Neural crest cell (in vitro differentiated cells): ENCODE data around the gene SYT13. TPM values are rescaled to one million over a fixed set of nuclear protein-coding genes. Genes with fewer than 3 reads are reported as not detected.

ENCODE experiments used
- DNase-seq: peaks from one replicate; pipeline ENCODE4 v3.0.0; 2021; ENCODE audit warnings: low read depth, mixed read lengths, low spot score
- H3K27ac Mint-ChIP-seq: one replicate; pipeline ENCODE4 v1.8.0; 2021; ENCODE audit warnings: mild to moderate bottlenecking, mixed read lengths; ENCODE audit not compliant: unreplicated experiment
- H3K27me3 Mint-ChIP-seq: 2 replicates; pipeline ENCODE4 v1.8.0; 2021; ENCODE audit warnings: low read depth, mild to moderate bottlenecking, mixed read lengths
- H3K36me3 Mint-ChIP-seq: 2 replicates; pipeline ENCODE4 v1.8.0; 2021; ENCODE audit warnings: low read depth, mild to moderate bottlenecking, mixed read lengths
- H3K4me1 Mint-ChIP-seq: 2 replicates; pipeline ENCODE4 v1.8.0; 2021; ENCODE audit warnings: mixed read lengths
- H3K4me3 Mint-ChIP-seq: one replicate; pipeline ENCODE4 v1.8.0; 2021; ENCODE audit warnings: mild to moderate bottlenecking, mixed read lengths
- H3K9me3 Mint-ChIP-seq: 2 replicates; pipeline ENCODE4 v1.8.0; 2021; ENCODE audit warnings: mixed read lengths
- total RNA-seq: library from RNA; stranded (reverse); gene quantifications from 2 replicates; pipeline ENCODE4 v1.2.1, GENCODE V29; 2021
- TF ChIP-seq, protein P1 (sequence below): fragments of 200-600 bp; sonication (generic); conservative IDR thresholded peaks from 2 replicates; pipeline ENCODE4 v1.5.0; 2021; ENCODE audit warnings: antibody characterized with exemption, mild to moderate bottlenecking

The SYT13 gene
- total RNA-seq, 1 donor from 2014 or later, result 1.7 TPM

DNA sequence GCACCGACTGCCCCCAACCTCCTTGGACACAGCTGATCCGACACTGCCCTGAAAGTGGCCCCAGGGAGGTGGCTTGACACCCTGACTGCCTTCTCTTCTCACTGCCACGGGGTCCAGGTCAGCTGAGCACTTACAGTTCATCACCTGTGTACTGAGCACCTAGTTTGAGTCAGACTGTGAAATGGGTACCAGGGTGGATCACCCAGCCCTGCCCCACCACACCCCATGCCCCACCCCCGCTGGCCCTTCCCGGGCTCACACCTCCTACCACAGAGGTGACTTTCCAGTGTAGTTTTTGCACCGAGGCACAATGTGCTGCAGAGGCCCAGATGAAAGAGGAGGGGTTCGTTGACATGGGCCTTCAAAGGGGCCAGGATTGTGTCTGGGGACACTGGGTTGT, 80.2 kb downstream of the SYT13 start:
- DNase-seq, result no peak
- peaks cover 7% of the 10 kb centered on the region for H3K9me3 Mint-ChIP-seq
- TF ChIP-seq, protein P1, sequence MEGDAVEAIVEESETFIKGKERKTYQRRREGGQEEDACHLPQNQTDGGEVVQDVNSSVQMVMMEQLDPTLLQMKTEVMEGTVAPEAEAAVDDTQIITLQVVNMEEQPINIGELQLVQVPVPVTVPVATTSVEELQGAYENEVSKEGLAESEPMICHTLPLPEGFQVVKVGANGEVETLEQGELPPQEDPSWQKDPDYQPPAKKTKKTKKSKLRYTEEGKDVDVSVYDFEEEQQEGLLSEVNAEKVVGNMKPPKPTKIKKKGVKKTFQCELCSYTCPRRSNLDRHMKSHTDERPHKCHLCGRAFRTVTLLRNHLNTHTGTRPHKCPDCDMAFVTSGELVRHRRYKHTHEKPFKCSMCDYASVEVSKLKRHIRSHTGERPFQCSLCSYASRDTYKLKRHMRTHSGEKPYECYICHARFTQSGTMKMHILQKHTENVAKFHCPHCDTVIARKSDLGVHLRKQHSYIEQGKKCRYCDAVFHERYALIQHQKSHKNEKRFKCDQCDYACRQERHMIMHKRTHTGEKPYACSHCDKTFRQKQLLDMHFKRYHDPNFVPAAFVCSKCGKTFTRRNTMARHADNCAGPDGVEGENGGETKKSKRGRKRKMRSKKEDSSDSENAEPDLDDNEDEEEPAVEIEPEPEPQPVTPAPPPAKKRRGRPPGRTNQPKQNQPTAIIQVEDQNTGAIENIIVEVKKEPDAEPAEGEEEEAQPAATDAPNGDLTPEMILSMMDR, result no peak
- no peak overlapping the region for H3K27ac Mint-ChIP-seq
- H3K36me3 Mint-ChIP-seq, result peaks cover 14% of the 10 kb centered on the region
- no peaks in the 10 kb centered on the region for H3K27me3 Mint-ChIP-seq
- H3K4me3 Mint-ChIP-seq, result no peak overlapping the region
- H3K4me1 Mint-ChIP-seq, result peaks cover 24% of the 10 kb centered on the region

DNA sequence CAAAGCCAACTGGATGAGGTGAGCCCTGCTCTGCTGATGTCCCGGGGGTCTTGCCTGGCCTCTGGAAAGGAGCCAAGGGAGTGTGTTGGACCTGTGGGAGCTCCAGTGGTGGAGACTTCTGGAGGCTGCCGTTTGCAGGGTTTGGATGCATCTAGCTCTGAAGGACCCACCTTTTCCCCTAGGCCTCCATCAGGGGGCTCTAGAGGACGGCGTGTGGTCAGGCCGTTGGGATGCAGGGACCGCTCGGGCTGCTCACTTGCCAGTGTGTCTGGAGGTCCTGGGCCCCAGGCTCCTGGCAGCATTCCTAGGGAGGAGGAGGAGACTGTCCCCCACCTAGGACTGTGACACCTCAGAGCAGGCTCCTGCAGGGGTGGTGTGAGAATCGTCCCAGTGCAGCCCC, 81.4 kb downstream of the SYT13 start:
- no peaks in the 10 kb centered on the region for H3K27me3 Mint-ChIP-seq
- H3K27ac Mint-ChIP-seq, result no peak overlapping the region
- no peak for DNase-seq

DNA sequence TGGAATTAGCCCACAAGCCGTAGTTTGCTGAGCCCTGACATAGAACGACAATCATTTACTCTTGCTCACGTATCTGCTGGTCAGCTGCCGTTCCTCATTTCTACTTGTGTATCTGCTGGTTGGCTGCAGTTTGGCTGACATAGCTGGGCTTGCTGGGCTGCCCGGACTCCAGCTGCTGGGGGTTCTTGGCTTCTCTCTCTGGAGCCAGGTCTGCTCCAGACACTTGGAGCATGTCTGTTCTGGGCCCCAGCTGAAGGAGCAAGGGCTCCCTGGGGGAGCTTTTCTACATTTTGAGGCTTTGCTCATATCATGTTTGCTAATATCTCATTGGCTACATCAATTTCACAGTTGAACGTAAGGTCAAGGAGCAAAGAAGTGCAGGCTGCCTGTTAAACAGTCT, 92.4 kb downstream of the SYT13 start:
- no peak overlapping the region for H3K4me3 Mint-ChIP-seq
- DNase-seq, result no peak
- H3K9me3 Mint-ChIP-seq, result peaks cover 3% of the 10 kb centered on the region
- TF ChIP-seq, protein P1, result no peak
- no peaks in the 10 kb centered on the region for H3K27me3 Mint-ChIP-seq
- H3K36me3 Mint-ChIP-seq, result peaks cover 17% of the 10 kb centered on the region
- H3K4me1 Mint-ChIP-seq, result no peaks in the 10 kb centered on the region
- H3K27ac Mint-ChIP-seq, result no peak overlapping the region

More for the DNA sequence above, 81.4 kb downstream of the SYT13 start:
- Mint-ChIP-seq H3K4me3 (no peak overlapping the region), H3K4me1 (peaks cover 16% of the 10 kb centered on the region), H3K36me3 (peaks cover 14% of the 10 kb centered on the region), H3K9me3 (peaks cover 7% of the 10 kb centered on the region)
- TF ChIP-seq, protein P1, result no peak

Other genes with a start within 250 kb of the SYT13 start
- gene PRDM11, start 139.7 kb downstream of the SYT13 start, total RNA-seq, result 13.1 and 15.2 TPM in 2 replicates